GM12878 (cell line): ENCODE data around the gene ASB3. TPM values are rescaled to one million over a fixed set of nuclear protein-coding genes. Genes with fewer than 3 reads are reported as not detected.
A peak's percentile ranks its signal among the peaks of the same experiment; 100 is the strongest.

Experiments
- ATAC-seq: fragments of 200-7000 bp; cut with Tn5 transposase; 3 replicates; pipeline ENCODE4 v1.9.1; 2020; ENCODE audit warnings: mild to moderate bottlenecking, moderate library complexity
- BruUV-seq: library from RNA; stranded (reverse); fragments of 400-500 nt; replicated peaks from 2 replicates; lab custom pipeline; 2021; lab: Mats Ljungman, UMichigan
- CTCF ChIA-PET: fragments of 300-600 bp; sonication (Branson Sonifier 250); formaldehyde crosslinking; extraction: SDS; loops from one replicate; lab custom pipeline; 2021; ENCODE audit warnings: inconsistent platforms; lab: Yijun Ruan, JAX
- POLR2A ChIA-PET: fragments of 350-600 bp; formaldehyde crosslinking; extraction: SDS; loops from one replicate; lab custom pipeline; 2021; ENCODE audit warnings: inconsistent platforms; lab: Charles Lee
- RAD21 ChIA-PET: fragments of 300-600 bp; sonication (Branson Sonifier 250); formaldehyde crosslinking; loops from one replicate; lab custom pipeline; 2023; ENCODE audit warnings: antibody characterized with exemption; ENCODE audit not compliant: unreplicated experiment; lab: Charles Lee
- SMC1A ChIA-PET: fragments of 300-600 bp; sonication (Branson Sonifier 250); formaldehyde crosslinking; loops from one replicate; lab custom pipeline; 2023; ENCODE audit not compliant: unreplicated experiment, uncharacterized antibody; lab: Charles Lee
- DNase-seq: peaks from one replicate; pipeline ENCODE4 v3.0.0-alpha.2; 2011; ENCODE audit warnings: low read depth, low spot score
- FAIRE-seq: peaks from 3 replicates; lab custom pipeline; 2011; peaks lifted over from hg19 to GRCh38; lab: Jason Lieb, UNC
- H2AFZ ChIP-seq: 2 replicates; pipeline ENCODE4 v1.6.0; 2011; ENCODE audit warnings: low read depth, low read length, control low read depth; ENCODE audit not compliant: control insufficient read depth
- H3K27ac ChIP-seq: 2 replicates; pipeline ENCODE4 v1.5.1; 2011; ENCODE audit warnings: control low read depth; ENCODE audit not compliant: control insufficient read depth, insufficient read depth
- H3K27me3 ChIP-seq, 2 experiments: replicated peaks in 1 of 2; 2 replicates each; pipeline versions ENCODE4 v1.6.0 to v1.6.1; 2011; ENCODE audit warnings: low read length in 1 of 2; ENCODE audit not compliant: control insufficient read depth in 2 of 2, insufficient read depth in 2 of 2
- H3K36me3 ChIP-seq, 2 experiments: 2 replicates each; pipeline ENCODE4 v1.5.1; 2011; ENCODE audit warnings: low read length in 1 of 2; ENCODE audit not compliant: control insufficient read depth in 2 of 2, insufficient read depth in 2 of 2
- H3K4me1 ChIP-seq: 2 replicates; pipeline ENCODE4 v1.6.1; 2011; ENCODE audit warnings: mild to moderate bottlenecking, low read length, moderate library complexity, mixed read lengths; ENCODE audit not compliant: control insufficient read depth, insufficient read depth
- H3K4me2 ChIP-seq: 2 replicates; pipeline ENCODE4 v1.6.0; 2011; ENCODE audit warnings: control low read depth; ENCODE audit not compliant: control insufficient read depth, insufficient read depth
- H3K4me3 ChIP-seq: fragments of 200-600 bp; sonication (generic); 2 replicates; pipeline ENCODE4 v1.5.1; 2016
- H3K79me2 ChIP-seq: 2 replicates; pipeline ENCODE4 v1.6.0; 2011; ENCODE audit warnings: low read length; ENCODE audit not compliant: control insufficient read depth, insufficient read depth
- H3K9ac ChIP-seq: 2 replicates; pipeline ENCODE4 v1.8.0; 2011; ENCODE audit warnings: low read length, control low read depth, mixed read lengths; ENCODE audit not compliant: control insufficient read depth, insufficient read depth
- H3K9me3 ChIP-seq: replicated peaks from 3 replicates; pipeline ENCODE4 v1.5.1; 2011; ENCODE audit warnings: mild to moderate bottlenecking, low read length; ENCODE audit not compliant: control insufficient read depth, insufficient read depth
- H4K20me1 ChIP-seq: 2 replicates; pipeline ENCODE4 v1.6.0; 2011; ENCODE audit not compliant: control insufficient read depth, insufficient read depth
- SUPT20H ChIP-seq: IDR thresholded peaks from 2 replicates; pipeline ENCODE4 v1.6.1; 2011; ENCODE audit warnings: low read depth, mild to moderate bottlenecking, low read length, moderate library complexity, borderline replicate concordance; ENCODE audit not compliant: control insufficient read depth
- SUZ12 ChIP-seq: fragments of 200-600 bp; sonication (generic); IDR thresholded peaks from one replicate; pipeline ENCODE4 v1.6.1; 2018; ENCODE audit warnings: antibody characterized with exemption, mild to moderate bottlenecking; ENCODE audit not compliant: unreplicated experiment
- TCF3 ChIP-seq: IDR thresholded peaks from 2 replicates; pipeline ENCODE4 v1.6.1; 2012; ENCODE audit warnings: low read depth, mild to moderate bottlenecking, low read length, borderline replicate concordance; ENCODE audit not compliant: insufficient read depth
- WGBS: methylation state at CpG from one replicate; pipeline ENCODE4 v1.1.6; 2016; ENCODE audit warnings: low lambda C conversion rate; ENCODE audit not compliant: insufficient replicate concordance, insufficient coverage; ENCODE audit errors: missing lambda C conversion rate; 5-methylcytosine and 5-hydroxymethylcytosine counted together
- in situ Hi-C: fragments of 300-500 bp; cut with MboI; formaldehyde crosslinking; loops from 9 replicates; pipeline ENCODE4 v1.14.3; 2018; ENCODE audit warnings: mixed read lengths
- intact Hi-C: fragments of 100-400 bp; cut with micrococcal nuclease; formaldehyde crosslinking; loops from one replicate; pipeline ENCODE4 v1.14.2; 2022; ENCODE audit not compliant: unreplicated experiment
- polyA plus RNA-seq, 11 experiments: library from polyadenylated mRNA; depleted of rRNA in 4 of 11; unstranded in 6 of 11; stranded (reverse) in 5 of 11; fragments of >200 nt; fragmentation: Nextera tagmentation in 4 of 11; fragmentation: Illumina TruSeq in 1 of 11; extraction: Ambion mirVana in 4 of 11; extraction: Trizol in 1 of 11; gene quantifications; 1 replicate in 1 of 11; 2 replicates in 10 of 11; pipeline versions ENCODE4 v1.2.1 to v1.2.3, GENCODE V29; 2011 to 2016; ENCODE audit warnings: inconsistent platforms in 2 of 11, missing spikeins in 2 of 11, low read depth in 1 of 11
- total RNA-seq, 4 experiments: library from RNA; depleted of rRNA in 3 of 4; stranded (reverse); fragments of >200 nt in 3 of 4; fragmentation: Illumina TruSeq in 1 of 4; extraction: Trizol in 1 of 4; gene quantifications; 2 replicates each; pipeline versions ENCODE4 v1.2.1 to v1.2.3, GENCODE V29; 2013 to 2021
- TF ChIP-seq, protein P1 (sequence below): IDR thresholded peaks from 2 replicates; pipeline ENCODE4 v1.6.1; 2012; ENCODE audit warnings: mild to moderate bottlenecking, low read depth, low read length
- TF ChIP-seq, protein P2 (sequence below): IDR thresholded peaks from 2 replicates; pipeline ENCODE4 v1.6.1; 2011; ENCODE audit warnings: low read depth, mild to moderate bottlenecking, low read length, moderate library complexity, borderline replicate concordance; ENCODE audit errors: extremely low read depth
- TF ChIP-seq, protein P3 (sequence below): IDR thresholded peaks from 2 replicates; pipeline ENCODE4 v1.6.1; 2011; ENCODE audit warnings: borderline replicate concordance, low read depth, mild to moderate bottlenecking, moderate library complexity, low read length; ENCODE audit not compliant: insufficient read depth, poor library complexity, severe bottlenecking

The ASB3 gene
- total and polyA plus RNA-seq, 10 of the 15 experiments (the other 5 are each of a cell fraction or from before 2014, with no cell fraction given) = 16.4 to 30.9 (median 22.6) TPM

DNA sequence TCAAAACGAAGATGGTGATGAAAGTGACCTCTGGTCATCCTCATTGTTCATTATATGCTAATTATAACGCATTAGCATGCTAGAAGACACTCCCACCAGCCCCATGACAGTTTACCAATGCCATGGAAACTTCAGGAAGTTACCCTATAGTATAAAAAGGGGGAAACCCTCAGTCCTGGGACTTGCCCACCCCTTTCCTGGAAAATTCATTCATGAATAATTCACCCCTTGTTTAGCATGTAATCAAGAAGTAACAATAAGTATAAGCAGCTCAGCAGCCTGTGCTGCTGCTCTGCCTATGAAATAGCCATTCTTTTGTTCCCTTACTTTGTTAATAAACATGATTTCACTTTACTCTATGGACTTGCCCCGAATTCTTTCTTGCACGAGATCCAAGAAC lies 89.7 kb downstream of the ASB3 start (continued):
- TF ChIP-seq, protein P1, sequence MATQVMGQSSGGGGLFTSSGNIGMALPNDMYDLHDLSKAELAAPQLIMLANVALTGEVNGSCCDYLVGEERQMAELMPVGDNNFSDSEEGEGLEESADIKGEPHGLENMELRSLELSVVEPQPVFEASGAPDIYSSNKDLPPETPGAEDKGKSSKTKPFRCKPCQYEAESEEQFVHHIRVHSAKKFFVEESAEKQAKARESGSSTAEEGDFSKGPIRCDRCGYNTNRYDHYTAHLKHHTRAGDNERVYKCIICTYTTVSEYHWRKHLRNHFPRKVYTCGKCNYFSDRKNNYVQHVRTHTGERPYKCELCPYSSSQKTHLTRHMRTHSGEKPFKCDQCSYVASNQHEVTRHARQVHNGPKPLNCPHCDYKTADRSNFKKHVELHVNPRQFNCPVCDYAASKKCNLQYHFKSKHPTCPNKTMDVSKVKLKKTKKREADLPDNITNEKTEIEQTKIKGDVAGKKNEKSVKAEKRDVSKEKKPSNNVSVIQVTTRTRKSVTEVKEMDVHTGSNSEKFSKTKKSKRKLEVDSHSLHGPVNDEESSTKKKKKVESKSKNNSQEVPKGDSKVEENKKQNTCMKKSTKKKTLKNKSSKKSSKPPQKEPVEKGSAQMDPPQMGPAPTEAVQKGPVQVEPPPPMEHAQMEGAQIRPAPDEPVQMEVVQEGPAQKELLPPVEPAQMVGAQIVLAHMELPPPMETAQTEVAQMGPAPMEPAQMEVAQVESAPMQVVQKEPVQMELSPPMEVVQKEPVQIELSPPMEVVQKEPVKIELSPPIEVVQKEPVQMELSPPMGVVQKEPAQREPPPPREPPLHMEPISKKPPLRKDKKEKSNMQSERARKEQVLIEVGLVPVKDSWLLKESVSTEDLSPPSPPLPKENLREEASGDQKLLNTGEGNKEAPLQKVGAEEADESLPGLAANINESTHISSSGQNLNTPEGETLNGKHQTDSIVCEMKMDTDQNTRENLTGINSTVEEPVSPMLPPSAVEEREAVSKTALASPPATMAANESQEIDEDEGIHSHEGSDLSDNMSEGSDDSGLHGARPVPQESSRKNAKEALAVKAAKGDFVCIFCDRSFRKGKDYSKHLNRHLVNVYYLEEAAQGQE = no peak

DNA sequence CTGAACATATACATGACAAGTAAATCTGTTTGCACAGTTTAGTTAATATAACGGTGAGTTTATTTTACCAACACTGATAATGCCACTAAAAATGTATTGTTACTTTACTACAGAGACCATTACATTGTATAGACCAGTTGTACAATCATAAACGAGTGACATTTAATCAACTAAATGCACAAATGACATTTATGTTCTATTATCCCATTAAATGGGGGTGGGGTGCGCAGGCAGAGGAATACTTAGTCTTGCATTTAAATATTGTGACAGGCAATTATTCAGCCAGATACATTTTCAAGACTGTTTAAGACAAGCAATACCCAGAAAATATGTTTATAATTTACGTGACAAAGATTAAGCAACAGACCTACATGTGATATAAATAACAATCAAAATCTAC lies 91.2 kb downstream of the ASB3 start:
- Histone ChIP-seq H2AFZ (no peak overlapping the region), H4K20me1 (no peaks in the 10 kb centered on the region), H3K4me1 (no peaks in the 10 kb centered on the region), H3K4me2 (no peak overlapping the region), H3K36me3 (peaks cover 0 to 4% of the 10 kb centered on the region in 2 experiments; a peak in 1 of 4 replicates), H3K79me2 (no peaks in the 10 kb centered on the region), H3K9ac (no peak overlapping the region), H3K4me3 (no peak overlapping the region), H3K27me3 (no peaks in the 10 kb centered on the region), H3K27ac (no peak overlapping the region), H3K9me3 (no peaks in the 10 kb centered on the region)
- FAIRE-seq = peak; percentile 35
- POLR2A ChIA-PET = no interaction called here
- CTCF ChIA-PET = no interaction called here
- DNase-seq = no peak
- 90% methylated on average over 4 of the region's 4 CpGs for WGBS
- RAD21 ChIA-PET = no interaction called here
- intact Hi-C loops = no loop called here
- SMC1A ChIA-PET = no interaction called here
- TF ChIP-seq, protein P2, sequence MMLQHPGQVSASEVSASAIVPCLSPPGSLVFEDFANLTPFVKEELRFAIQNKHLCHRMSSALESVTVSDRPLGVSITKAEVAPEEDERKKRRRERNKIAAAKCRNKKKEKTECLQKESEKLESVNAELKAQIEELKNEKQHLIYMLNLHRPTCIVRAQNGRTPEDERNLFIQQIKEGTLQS = no peak
- TF ChIP-seq TCF3 (no peak), SUPT20H (no peak), SUZ12 (no peak)
- TF ChIP-seq, protein P3, sequence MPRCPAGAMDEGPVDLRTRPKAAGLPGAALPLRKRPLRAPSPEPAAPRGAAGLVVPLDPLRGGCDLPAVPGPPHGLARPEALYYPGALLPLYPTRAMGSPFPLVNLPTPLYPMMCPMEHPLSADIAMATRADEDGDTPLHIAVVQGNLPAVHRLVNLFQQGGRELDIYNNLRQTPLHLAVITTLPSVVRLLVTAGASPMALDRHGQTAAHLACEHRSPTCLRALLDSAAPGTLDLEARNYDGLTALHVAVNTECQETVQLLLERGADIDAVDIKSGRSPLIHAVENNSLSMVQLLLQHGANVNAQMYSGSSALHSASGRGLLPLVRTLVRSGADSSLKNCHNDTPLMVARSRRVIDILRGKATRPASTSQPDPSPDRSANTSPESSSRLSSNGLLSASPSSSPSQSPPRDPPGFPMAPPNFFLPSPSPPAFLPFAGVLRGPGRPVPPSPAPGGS = no peak
- in situ Hi-C loops = no loop called here
- no peak for ATAC-seq
- BruUV-seq = no TSS peak
